Panc1 (cell line): Measurements from ENCODE around the gene TMEM63C. TPM values are rescaled to one million over a fixed set of nuclear protein-coding genes. Genes with fewer than 3 reads are reported as not detected.

Source experiments
- ATAC-seq: fragments of 200-7000 bp; cut with Tn5 transposase; 2 replicates; pipeline ENCODE4 v1.9.1; 2020; ENCODE audit warnings: mild to moderate bottlenecking, moderate library complexity
- BruUV-seq: library from RNA; stranded (reverse); fragments of 400-500 nt; replicated peaks from 2 replicates; lab custom pipeline; 2021; lab: Mats Ljungman, UMichigan
- CTCF ChIA-PET: fragments of 300-600 bp; sonication (Branson Sonifier 250); formaldehyde crosslinking; loops from one replicate; lab custom pipeline; 2022; ENCODE audit warnings: antibody characterized with exemption; lab: Charles Lee
- POLR2A ChIA-PET: fragments of 300-600 bp; sonication (Branson Sonifier 250); formaldehyde crosslinking; loops from one replicate; lab custom pipeline; 2022; ENCODE audit warnings: antibody characterized with exemption; lab: Charles Lee
- DNase-seq: peaks from one replicate; pipeline ENCODE4 v3.0.0-alpha.2; 2010; ENCODE audit warnings: low read depth, low spot score
- H3K27ac ChIP-seq: 2 replicates; pipeline ENCODE4 v1.5.1; 2011; ENCODE audit warnings: mild to moderate bottlenecking, low read length, inconsistent platforms
- H3K27me3 ChIP-seq: fragments of 200-500 bp; sonication (Bioruptor generic); 2 replicates; pipeline ENCODE4 v1.6.0; 2014; ENCODE audit warnings: low read length, inconsistent platforms; ENCODE audit not compliant: control insufficient read depth, insufficient read depth
- H3K36me3 ChIP-seq: fragments of 200-500 bp; sonication (Bioruptor generic); 2 replicates; pipeline ENCODE4 v1.5.1; 2014; ENCODE audit warnings: inconsistent platforms, mild to moderate bottlenecking, low read length, moderate library complexity; ENCODE audit not compliant: control insufficient read depth, insufficient read depth
- H3K4me1 ChIP-seq: 2 replicates; pipeline ENCODE4 v1.5.1; 2011; ENCODE audit warnings: inconsistent platforms, mild to moderate bottlenecking, low read length, moderate library complexity; ENCODE audit not compliant: control insufficient read depth, insufficient read depth
- H3K4me3 ChIP-seq, 2 experiments: 2 replicates each; pipeline ENCODE4 v1.5.1; 2011 to 2012; ENCODE audit warnings: low read depth in 2 of 2, low read length in 2 of 2, mild to moderate bottlenecking in 2 of 2, inconsistent platforms in 1 of 2, moderate library complexity in 1 of 2
- H3K9me3 ChIP-seq: fragments of 200-500 bp; sonication (Bioruptor generic); 2 replicates; pipeline ENCODE4 v1.5.1; 2014; ENCODE audit warnings: low read depth, mild to moderate bottlenecking, inconsistent platforms, low read length, moderate library complexity; ENCODE audit not compliant: control insufficient read depth, insufficient read depth
- POLR2AphosphoS5 ChIP-seq: IDR thresholded peaks from 2 replicates; pipeline ENCODE4 v1.6.1; 2012; ENCODE audit warnings: mild to moderate bottlenecking, low read depth, low read length, moderate library complexity
- SIN3A ChIP-seq: IDR thresholded peaks from 2 replicates; pipeline ENCODE4 v1.6.1; 2012; ENCODE audit warnings: low read depth, mild to moderate bottlenecking, low read length, moderate library complexity, borderline replicate concordance; ENCODE audit not compliant: insufficient read depth
- TCF7L2 ChIP-seq: IDR thresholded peaks from 2 replicates; pipeline ENCODE4 v1.6.1; 2011; ENCODE audit warnings: mild to moderate bottlenecking, low read depth, low read length, inconsistent platforms
- in situ Hi-C: cut with HindIII; loops from 2 replicates; pipeline ENCODE4 v1.10.0; 2016; ENCODE audit warnings: low sequenced_read_pairs, low pct_unique_long_range_greater_than_20kb
- intact Hi-C: fragments of 100-400 bp; cut with micrococcal nuclease; formaldehyde crosslinking; loops from one replicate; pipeline ENCODE4 v1.10.0; 2022; ENCODE audit not compliant: unreplicated experiment
- total RNA-seq: library from RNA; stranded (reverse); gene quantifications from one replicate; pipeline ENCODE4 v1.2.1, GENCODE V29; 2021; ENCODE audit not compliant: unreplicated experiment
- TF ChIP-seq, protein P1 (sequence below), 2 experiments: IDR thresholded peaks; 2 replicates each; pipeline ENCODE4 v1.6.1; 2011 to 2012; ENCODE audit warnings: low read depth in 2 of 2, control low read depth in 1 of 2, low read length in 1 of 2, mild to moderate bottlenecking in 1 of 2, moderate library complexity in 1 of 2; ENCODE audit not compliant: insufficient read depth in 1 of 2
- TF ChIP-seq, protein P2 (sequence below): fragments of 450-650 bp; IDR thresholded peaks from 2 replicates; pipeline ENCODE4 v1.5.1; 2017; ENCODE audit warnings: mild to moderate bottlenecking

Gene TMEM63C
- total RNA-seq, 1 experiment from 2014 or later, result 2.4 TPM

DNA sequence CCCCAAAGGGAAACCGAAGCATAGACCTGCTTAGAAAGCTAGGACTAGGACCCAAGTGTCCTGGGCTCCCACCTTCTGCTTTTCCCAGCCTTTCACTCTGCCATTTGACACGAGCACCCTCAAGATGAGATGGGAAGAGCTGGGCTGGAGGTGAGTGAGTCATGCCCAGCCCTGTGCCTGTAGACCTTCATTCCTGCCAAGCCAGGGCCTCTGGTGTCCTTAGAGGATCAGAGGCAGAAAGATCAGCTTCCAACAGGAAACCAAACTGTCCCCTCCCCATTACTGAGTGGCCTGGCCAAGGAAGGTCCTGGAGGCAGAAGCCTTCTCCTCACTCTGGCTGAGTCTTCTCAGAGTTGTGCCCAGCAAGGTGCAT is 3.5 kb downstream of the TMEM63C start:
- Histone ChIP-seq H3K27me3 (no peaks in the 10 kb centered on the region), H3K36me3 (no peaks in the 10 kb centered on the region; the same call in 1 of the 2 replicates), H3K9me3 (no peaks in the 10 kb centered on the region), H3K27ac (no peak overlapping the region), H3K4me3 (no peak overlapping the region), H3K4me1 (no peaks in the 10 kb centered on the region; the same call in 1 of the 2 replicates)
- POLR2A ChIA-PET, result no interaction called here
- TF ChIP-seq TCF7L2 (no peak), POLR2AphosphoS5 (no peak), SIN3A (no peak)
- TF ChIP-seq, protein P1, sequence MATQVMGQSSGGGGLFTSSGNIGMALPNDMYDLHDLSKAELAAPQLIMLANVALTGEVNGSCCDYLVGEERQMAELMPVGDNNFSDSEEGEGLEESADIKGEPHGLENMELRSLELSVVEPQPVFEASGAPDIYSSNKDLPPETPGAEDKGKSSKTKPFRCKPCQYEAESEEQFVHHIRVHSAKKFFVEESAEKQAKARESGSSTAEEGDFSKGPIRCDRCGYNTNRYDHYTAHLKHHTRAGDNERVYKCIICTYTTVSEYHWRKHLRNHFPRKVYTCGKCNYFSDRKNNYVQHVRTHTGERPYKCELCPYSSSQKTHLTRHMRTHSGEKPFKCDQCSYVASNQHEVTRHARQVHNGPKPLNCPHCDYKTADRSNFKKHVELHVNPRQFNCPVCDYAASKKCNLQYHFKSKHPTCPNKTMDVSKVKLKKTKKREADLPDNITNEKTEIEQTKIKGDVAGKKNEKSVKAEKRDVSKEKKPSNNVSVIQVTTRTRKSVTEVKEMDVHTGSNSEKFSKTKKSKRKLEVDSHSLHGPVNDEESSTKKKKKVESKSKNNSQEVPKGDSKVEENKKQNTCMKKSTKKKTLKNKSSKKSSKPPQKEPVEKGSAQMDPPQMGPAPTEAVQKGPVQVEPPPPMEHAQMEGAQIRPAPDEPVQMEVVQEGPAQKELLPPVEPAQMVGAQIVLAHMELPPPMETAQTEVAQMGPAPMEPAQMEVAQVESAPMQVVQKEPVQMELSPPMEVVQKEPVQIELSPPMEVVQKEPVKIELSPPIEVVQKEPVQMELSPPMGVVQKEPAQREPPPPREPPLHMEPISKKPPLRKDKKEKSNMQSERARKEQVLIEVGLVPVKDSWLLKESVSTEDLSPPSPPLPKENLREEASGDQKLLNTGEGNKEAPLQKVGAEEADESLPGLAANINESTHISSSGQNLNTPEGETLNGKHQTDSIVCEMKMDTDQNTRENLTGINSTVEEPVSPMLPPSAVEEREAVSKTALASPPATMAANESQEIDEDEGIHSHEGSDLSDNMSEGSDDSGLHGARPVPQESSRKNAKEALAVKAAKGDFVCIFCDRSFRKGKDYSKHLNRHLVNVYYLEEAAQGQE (IDR thresholded peaks at IDR 0.05; ENCODE audit: insufficient read depth in 1 of 2, low read depth in 2 of 2, low read length in 1 of 2), result no peak
- TF ChIP-seq, protein P2, sequence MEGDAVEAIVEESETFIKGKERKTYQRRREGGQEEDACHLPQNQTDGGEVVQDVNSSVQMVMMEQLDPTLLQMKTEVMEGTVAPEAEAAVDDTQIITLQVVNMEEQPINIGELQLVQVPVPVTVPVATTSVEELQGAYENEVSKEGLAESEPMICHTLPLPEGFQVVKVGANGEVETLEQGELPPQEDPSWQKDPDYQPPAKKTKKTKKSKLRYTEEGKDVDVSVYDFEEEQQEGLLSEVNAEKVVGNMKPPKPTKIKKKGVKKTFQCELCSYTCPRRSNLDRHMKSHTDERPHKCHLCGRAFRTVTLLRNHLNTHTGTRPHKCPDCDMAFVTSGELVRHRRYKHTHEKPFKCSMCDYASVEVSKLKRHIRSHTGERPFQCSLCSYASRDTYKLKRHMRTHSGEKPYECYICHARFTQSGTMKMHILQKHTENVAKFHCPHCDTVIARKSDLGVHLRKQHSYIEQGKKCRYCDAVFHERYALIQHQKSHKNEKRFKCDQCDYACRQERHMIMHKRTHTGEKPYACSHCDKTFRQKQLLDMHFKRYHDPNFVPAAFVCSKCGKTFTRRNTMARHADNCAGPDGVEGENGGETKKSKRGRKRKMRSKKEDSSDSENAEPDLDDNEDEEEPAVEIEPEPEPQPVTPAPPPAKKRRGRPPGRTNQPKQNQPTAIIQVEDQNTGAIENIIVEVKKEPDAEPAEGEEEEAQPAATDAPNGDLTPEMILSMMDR, result no peak
- in situ Hi-C loops (no loop called here), intact Hi-C loops (no loop called here)
- CTCF ChIA-PET, result no interaction called here
- DNase-seq (no peak), ATAC-seq (no peak)
- no TSS peak for BruUV-seq

DNA sequence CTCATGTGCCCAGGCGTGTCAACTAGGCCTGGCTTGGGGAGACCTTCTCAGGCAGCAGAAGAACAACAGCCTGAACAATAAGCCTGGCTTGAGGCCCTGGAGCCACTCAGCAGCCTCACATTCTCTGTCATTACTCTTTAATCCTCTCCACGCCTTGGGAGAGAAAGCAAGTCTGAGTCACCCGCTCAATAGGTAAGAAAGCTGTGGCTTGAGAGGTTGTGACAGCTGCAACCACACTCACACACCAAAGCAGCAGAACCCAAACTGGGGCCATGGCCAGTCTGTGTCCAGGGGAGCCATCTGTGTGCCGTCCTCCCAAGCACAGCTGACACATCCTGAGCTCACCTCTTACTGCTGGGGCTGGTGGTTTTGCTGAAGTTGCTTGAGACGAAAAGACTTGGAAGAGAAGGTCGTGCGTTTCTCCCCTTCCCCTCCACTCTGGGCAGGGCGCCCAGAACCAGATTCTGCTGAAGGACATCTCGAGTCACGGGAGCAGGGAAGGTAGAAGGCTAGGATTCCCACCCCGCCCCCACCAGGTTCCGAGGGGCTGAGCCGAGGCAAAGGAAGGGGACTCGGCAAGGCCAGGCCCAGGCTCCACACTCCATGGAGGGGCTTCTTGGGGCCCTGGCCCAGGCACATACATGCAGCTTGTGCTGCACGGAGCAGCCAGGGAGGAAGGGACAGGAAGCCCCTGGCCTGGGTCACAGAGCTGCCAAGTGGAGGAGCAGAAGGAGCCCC is 5.5 kb downstream of the TMEM63C start:
- no peaks in the 10 kb centered on the region for H3K9me3 ChIP-seq
- ChIA-PET POLR2A (no interaction called here), CTCF (no interaction called here)
- ATAC-seq (0 out of 2 replicates have a peak, but pooled peaks have one; percentile 24), DNase-seq (no peak)
- H3K27ac ChIP-seq, result no peak overlapping the region
- no peak for TF ChIP-seq SIN3A
- TF ChIP-seq, protein P1 (IDR thresholded peaks at IDR 0.05; ENCODE audit: insufficient read depth in 1 of 2, low read depth in 2 of 2, low read length in 1 of 2), result no peak
- TF ChIP-seq, protein P2, result no peak
- no peaks in the 10 kb centered on the region; the same call in 1 of the 2 replicates for H3K36me3 ChIP-seq
- H3K27me3 ChIP-seq, result no peaks in the 10 kb centered on the region
- H3K4me1 ChIP-seq, result no peaks in the 10 kb centered on the region
- H3K4me3 ChIP-seq, result no peak overlapping the region
- intact Hi-C loops (no loop called here), in situ Hi-C loops (no loop called here)
- BruUV-seq, result no TSS peak
